ENCODE measurements around the gene ARMC9. TPM values are rescaled to one million over a fixed set of nuclear protein-coding genes. Genes with fewer than 3 reads are reported as not detected.

Gene ARMC9
- polyA plus RNA-seq, 6 donors from 2014 or later, result 0.29 to 0.71 (median 0.64) TPM; not detected in 1

- no peak overlapping the region for H3K4me3 Mint-ChIP-seq
- H3K27ac Mint-ChIP-seq, result peak overlapping the region in 2 of 6 donors; percentile 31 to 36
- peaks cover 6 to 16% of the 10 kb centered on the region in 2 donors for H3K36me3 Mint-ChIP-seq
- peaks cover 4 to 10% (median 10%) of the 10 kb centered on the region in 3 donors for H3K27me3 Mint-ChIP-seq
- peaks cover 4 to 13% (median 6%) of the 10 kb centered on the region in 7 donors for H3K9me3 Mint-ChIP-seq
- DNase-seq, result no peak
- H3K4me1 Mint-ChIP-seq, result peaks cover 6 to 16% (median 9%) of the 10 kb centered on the region in 3 donors
- ATAC-seq (ENCODE audit: low read depth in 2 of 2), result no peak
These were observed 185.1 kb downstream of the ARMC9 start for GRCh38 chr2:231383416-231384108.

GRCh38 chr2:231384109-231384435 lies 185.6 kb downstream of the ARMC9 start:
- no peak for ATAC-seq (ENCODE audit: low read depth in 2 of 2)
- DNase-seq, result no peak
- Mint-ChIP-seq H3K4me1 (peaks cover 9 to 19% (median 12%) of the 10 kb centered on the region in 3 donors), H3K4me3 (no peak overlapping the region), H3K27me3 (peaks cover 4 to 10% (median 10%) of the 10 kb centered on the region in 3 donors), H3K36me3 (peaks cover 6 to 16% of the 10 kb centered on the region in 2 donors), H3K27ac (peak overlapping the region in 2 of 6 donors; percentile 31 to 36), H3K9me3 (peaks cover 4 to 13% (median 6%) of the 10 kb centered on the region in 7 donors)

GRCh38 chr2:231384970-231385369 lies 186.5 kb downstream of the ARMC9 start:
- Mint-ChIP-seq H3K27ac (no peak overlapping the region), H3K4me3 (no peak overlapping the region)
- ATAC-seq (ENCODE audit: low read depth in 2 of 2), result no peak

GRCh38 chr2:231385429-231385828 lies 187.0 kb downstream of the ARMC9 start:
- Mint-ChIP-seq H3K4me1 (peaks cover 13 to 23% (median 17%) of the 10 kb centered on the region in 3 donors), H3K27me3 (peaks cover 4 to 10% (median 10%) of the 10 kb centered on the region in 3 donors), H3K9me3 (peaks cover 4 to 13% (median 6%) of the 10 kb centered on the region in 7 donors), H3K4me3 (no peak overlapping the region), H3K36me3 (peaks cover 6 to 16% of the 10 kb centered on the region in 2 donors), H3K27ac (no peak overlapping the region)
- ATAC-seq (ENCODE audit: low read depth in 2 of 2) (no peak), DNase-seq (no peak)

More at GRCh38 chr2:231384970-231385369, 186.5 kb downstream of the ARMC9 start:
- Mint-ChIP-seq H3K4me1 (peaks cover 9 to 23% (median 15%) of the 10 kb centered on the region in 3 donors), H3K36me3 (peaks cover 6 to 16% of the 10 kb centered on the region in 2 donors), H3K27me3 (peaks cover 4 to 10% (median 10%) of the 10 kb centered on the region in 3 donors), H3K9me3 (peaks cover 4 to 13% (median 6%) of the 10 kb centered on the region in 7 donors)
- no peak for DNase-seq

GRCh38 chr2:231386446-231386845 lies 188.0 kb downstream of the ARMC9 start:
- Mint-ChIP-seq H3K36me3 (peaks cover 6 to 16% of the 10 kb centered on the region in 2 donors), H3K9me3 (peaks cover 4 to 13% (median 6%) of the 10 kb centered on the region in 7 donors), H3K27me3 (peaks cover 3 to 5% (median 4%) of the 10 kb centered on the region in 3 donors), H3K27ac (no peak overlapping the region), H3K4me1 (peaks cover 23 to 27% (median 25%) of the 10 kb centered on the region in 3 donors), H3K4me3 (no peak overlapping the region)
- ATAC-seq (ENCODE audit: low read depth in 2 of 2) (no peak), DNase-seq (no peak)

GRCh38 chr2:231387904-231388724 lies 189.7 kb downstream of the ARMC9 start:
- peaks cover 4 to 13% (median 6%) of the 10 kb centered on the region in 7 donors for H3K9me3 Mint-ChIP-seq
- H3K4me3 Mint-ChIP-seq, result peak overlapping the region in 1 of 8 donors; percentile 28
- ATAC-seq (ENCODE audit: low read depth in 2 of 2) (no peak), DNase-seq (no peak)
- peaks cover 40 to 42% (median 40%) of the 10 kb centered on the region in 3 donors for H3K4me1 Mint-ChIP-seq
- peak overlapping the region in 3 of 6 donors; percentile 29 to 86 (median 85) for H3K27ac Mint-ChIP-seq
- peaks cover 6 to 16% of the 10 kb centered on the region in 2 donors for H3K36me3 Mint-ChIP-seq
- H3K27me3 Mint-ChIP-seq, result no peaks in the 10 kb centered on the region

- ATAC-seq (ENCODE audit: low read depth in 2 of 2), result no peak
- H3K27ac Mint-ChIP-seq, result peak overlapping the region in 5 of 6 donors; percentile 82 to 93 (median 92)
- H3K9me3 Mint-ChIP-seq, result peaks cover 4 to 13% (median 6%) of the 10 kb centered on the region in 7 donors
- H3K27me3 Mint-ChIP-seq, result no peaks in the 10 kb centered on the region
- H3K4me3 Mint-ChIP-seq, result peak overlapping the region in 1 of 8 donors; percentile 55
- peaks cover 6 to 16% of the 10 kb centered on the region in 2 donors for H3K36me3 Mint-ChIP-seq
- no peak for DNase-seq
- H3K4me1 Mint-ChIP-seq, result peaks cover 42 to 49% (median 45%) of the 10 kb centered on the region in 3 donors
These were observed 190.4 kb downstream of the ARMC9 start for GRCh38 chr2:231388725-231389346.

GRCh38 chr2:231390667-231391066 lies 192.2 kb downstream of the ARMC9 start:
- Mint-ChIP-seq H3K36me3 (peaks cover 0 to 5% of the 10 kb centered on the region in 2 donors), H3K27ac (peak overlapping the region in 5 of 6 donors; percentile 33 to 100 (median 66)), H3K4me1 (peaks cover 52 to 63% (median 54%) of the 10 kb centered on the region in 3 donors), H3K9me3 (peaks cover 0 to 4% (median 0%) of the 10 kb centered on the region in 7 donors), H3K4me3 (peak overlapping the region in 3 of 8 donors; percentile 30 to 69 (median 32)), H3K27me3 (no peaks in the 10 kb centered on the region)
- DNase-seq, result no peak
- no peak for ATAC-seq (ENCODE audit: low read depth in 2 of 2)

- no peaks in the 10 kb centered on the region for H3K27me3 Mint-ChIP-seq
- no peaks in the 10 kb centered on the region for H3K36me3 Mint-ChIP-seq
- peak overlapping the region; percentile 98 to 100 (median 100) for H3K27ac Mint-ChIP-seq
- no peaks in the 10 kb centered on the region for H3K9me3 Mint-ChIP-seq
- peak in 1 of 2 donors; percentile 16 for ATAC-seq (ENCODE audit: low read depth in 2 of 2)
- H3K4me3 Mint-ChIP-seq, result peak overlapping the region; percentile 52 to 99 (median 78)
- peaks cover 58 to 72% (median 61%) of the 10 kb centered on the region in 3 donors for H3K4me1 Mint-ChIP-seq
- peak; percentile 49 for DNase-seq
These were observed 193.6 kb downstream of the ARMC9 start for GRCh38 chr2:231391981-231392380.

- no peaks in the 10 kb centered on the region for H3K27me3 Mint-ChIP-seq
- peaks cover 61 to 76% (median 64%) of the 10 kb centered on the region in 3 donors for H3K4me1 Mint-ChIP-seq
- no peak for ATAC-seq (ENCODE audit: low read depth in 2 of 2)
- H3K9me3 Mint-ChIP-seq, result no peaks in the 10 kb centered on the region
- DNase-seq, result no peak
- peak overlapping the region; percentile 100 for H3K27ac Mint-ChIP-seq
- H3K4me3 Mint-ChIP-seq, result peak overlapping the region in 7 of 8 donors; percentile 77 to 99 (median 96)
- H3K36me3 Mint-ChIP-seq, result no peaks in the 10 kb centered on the region
These were observed 194.2 kb downstream of the ARMC9 start for GRCh38 chr2:231392431-231393148.

- Mint-ChIP-seq H3K36me3 (no peaks in the 10 kb centered on the region), H3K9me3 (no peaks in the 10 kb centered on the region), H3K27ac (peak overlapping the region; percentile 100), H3K4me3 (peak overlapping the region; percentile 91 to 99 (median 96)), H3K4me1 (peaks cover 58 to 71% (median 63%) of the 10 kb centered on the region in 3 donors), H3K27me3 (no peaks in the 10 kb centered on the region)
- DNase-seq (peak; percentile 87), ATAC-seq (ENCODE audit: low read depth in 2 of 2) (peak; percentile 76 to 79)
These were observed 195.0 kb downstream of the ARMC9 start for GRCh38 chr2:231393149-231394131.
